ENCODE data around the gene CCR7. TPM values are rescaled to one million over a fixed set of nuclear protein-coding genes. Genes with fewer than 3 reads are reported as not detected.

CCR7 gene
- total and polyA plus RNA-seq, 2 donors (not counting 1 experiment from before 2014, with no cell fraction given): 116 to 481 TPM

GRCh38 chr17:40541060-40541872 lies 24.0 kb downstream of the CCR7 start:
- H3K36me3 ChIP-seq (replicated peaks in 1 of 2; ENCODE audit: control extremely low read depth in 1 of 2, control insufficient read depth in 1 of 2, extremely low read depth in 1 of 2, insufficient read depth in 2 of 2, low read length in 1 of 2): no peaks in the 10 kb centered on the region
- CTCF ChIA-PET: interaction anchor here (0.8 to 15.0 kb wide), 4 partner anchors 9 to 79 kb away, joined by 3 to 329 read pairs (median 8); no protein-coding TSS in a partner anchor
- no peak overlapping the region for H3K4me3 ChIP-seq (ENCODE audit: control extremely low read depth in 1 of 5, extremely low read depth in 1 of 5, insufficient read depth in 1 of 5, low read depth in 2 of 5, low read length in 4 of 5)
- ATAC-seq (ENCODE audit: low read depth) (peak; percentile 35), DNase-seq (peak; percentile 47)
- Mint-ChIP-seq H3K4me1 (peaks cover 61% of the 10 kb centered on the region), H3K4me3 (peak overlapping the region; percentile 59), H3K27me3 (no peaks in the 10 kb centered on the region), H3K9me3 (ENCODE audit: insufficient read depth) (no peaks in the 10 kb centered on the region), H3K27ac (peak overlapping the region; percentile 89)
- no peaks in the 10 kb centered on the region for H3K27me3 ChIP-seq (replicated peaks in 1 of 4; ENCODE audit: control extremely low read depth in 1 of 4, control insufficient read depth in 3 of 4, insufficient read depth in 4 of 4, low read length in 3 of 4)
- WGBS (ENCODE audit: insufficient coverage): 78% methylated on average over 14 of the region's 20 CpGs
- TF ChIP-seq EZH2 (IDR thresholded peaks at IDR 0.05; ENCODE audit: borderline replicate concordance, insufficient read depth, low read depth, low read length, poor library complexity, severe bottlenecking) (no peak), CTCF (IDR thresholded peaks at IDR 0.05) (no peak)
- peaks cover 36 to 64% of the 10 kb centered on the region in 2 donors for H3K4me1 ChIP-seq (ENCODE audit: control insufficient read depth in 2 of 2, insufficient read depth in 2 of 2, low read length in 2 of 2)
- H3K27ac ChIP-seq (ENCODE audit: low read length in 2 of 2): peak overlapping the region; percentile 28 to 55
- H4K20me1 ChIP-seq (ENCODE audit: control insufficient read depth, insufficient read depth, low read length, poor library complexity, severe bottlenecking): no peaks in the 10 kb centered on the region
- POLR2A ChIA-PET: interaction anchor here (0.6 to 0.7 kb wide), 2 partner anchors 62 to 401 kb away, joined by 3 read pairs; partner anchors contain the start of gene CASC3
- H3K79me2 ChIP-seq (ENCODE audit: control insufficient read depth, insufficient read depth, low read length): no peaks in the 10 kb centered on the region
- peak overlapping the region; percentile 50 for H3K4me2 ChIP-seq (replicated peaks; ENCODE audit: low read depth, low read length, poor library complexity, severe bottlenecking)
- intact Hi-C loops (cut with micrococcal nuclease): no loop called here
- H3K9ac ChIP-seq (ENCODE audit: low read length): no peak overlapping the region
- H2AFZ ChIP-seq (ENCODE audit: insufficient read depth, low read depth, low read length, poor library complexity, severe bottlenecking): peak overlapping the region; percentile 13
- H3K9me3 ChIP-seq (ENCODE audit: control extremely low read depth in 1 of 3, control insufficient read depth in 2 of 3, insufficient read depth in 1 of 3, low read length in 2 of 3): no peaks in the 10 kb centered on the region

GRCh38 chr17:40540448-40540847 lies 24.8 kb downstream of the CCR7 start:
- H3K27ac Mint-ChIP-seq: peak overlapping the region; percentile 89

More at GRCh38 chr17:40540448-40540847, 24.8 kb downstream of the CCR7 start:
- TF ChIP-seq EZH2 (IDR thresholded peaks at IDR 0.05; ENCODE audit: borderline replicate concordance, insufficient read depth, low read depth, low read length, poor library complexity, severe bottlenecking) (no peak), CTCF (IDR thresholded peaks at IDR 0.05) (no peak)
- peak overlapping the region; percentile 50 for H3K4me2 ChIP-seq (replicated peaks; ENCODE audit: low read depth, low read length, poor library complexity, severe bottlenecking)
- H3K9me3 ChIP-seq (ENCODE audit: control extremely low read depth in 1 of 3, control insufficient read depth in 2 of 3, insufficient read depth in 1 of 3, low read length in 2 of 3): no peaks in the 10 kb centered on the region
- POLR2A ChIA-PET: interaction anchor here (0.7 kb wide), 1 partner anchor 63 kb away, joined by 3 read pairs; no protein-coding TSS in a partner anchor
- no peaks in the 10 kb centered on the region for H4K20me1 ChIP-seq (ENCODE audit: control insufficient read depth, insufficient read depth, low read length, poor library complexity, severe bottlenecking)
- intact Hi-C loops (cut with micrococcal nuclease): no loop called here
- H3K4me1 Mint-ChIP-seq: peaks cover 65% of the 10 kb centered on the region
- no peaks in the 10 kb centered on the region for H3K79me2 ChIP-seq (ENCODE audit: control insufficient read depth, insufficient read depth, low read length)
- no peaks in the 10 kb centered on the region for H3K36me3 ChIP-seq (replicated peaks in 1 of 2; ENCODE audit: control extremely low read depth in 1 of 2, control insufficient read depth in 1 of 2, extremely low read depth in 1 of 2, insufficient read depth in 2 of 2, low read length in 1 of 2)
- H3K27ac ChIP-seq (ENCODE audit: low read length in 2 of 2): no peak overlapping the region
- no peak overlapping the region for H3K4me3 ChIP-seq (ENCODE audit: control extremely low read depth in 1 of 5, extremely low read depth in 1 of 5, insufficient read depth in 1 of 5, low read depth in 2 of 5, low read length in 4 of 5)
- H3K4me1 ChIP-seq (ENCODE audit: control insufficient read depth in 2 of 2, insufficient read depth in 2 of 2, low read length in 2 of 2): peaks cover 36 to 66% of the 10 kb centered on the region in 2 donors
- WGBS (ENCODE audit: insufficient coverage): 95% methylated on average over 6 of the region's 8 CpGs
- CTCF ChIA-PET: interaction anchor here (0.8 to 15.0 kb wide), 7 partner anchors 8 to 144 kb away, joined by 3 to 329 read pairs (median 4); no protein-coding TSS in a partner anchor
- no peak overlapping the region for H2AFZ ChIP-seq (ENCODE audit: insufficient read depth, low read depth, low read length, poor library complexity, severe bottlenecking)
- ATAC-seq (ENCODE audit: low read depth) (no peak), DNase-seq (peak; percentile 16)
- peak overlapping the region; percentile 59 for H3K4me3 Mint-ChIP-seq
- H3K27me3 ChIP-seq (replicated peaks in 1 of 4; ENCODE audit: control extremely low read depth in 1 of 4, control insufficient read depth in 3 of 4, insufficient read depth in 4 of 4, low read length in 3 of 4): no peaks in the 10 kb centered on the region
- H3K9me3 Mint-ChIP-seq (ENCODE audit: insufficient read depth): no peaks in the 10 kb centered on the region
- no peak overlapping the region for H3K9ac ChIP-seq (ENCODE audit: low read length)
- H3K27me3 Mint-ChIP-seq: no peaks in the 10 kb centered on the region
